Hepatocyte (in vitro differentiated cells): ENCODE results near the gene OR7D2. TPM values are rescaled to one million over a fixed set of nuclear protein-coding genes. Genes with fewer than 3 reads are reported as not detected.

Source experiments
- DNase-seq: peaks from one replicate; pipeline ENCODE4 v3.0.0-alpha.2; 2016; ENCODE audit warnings: low spot score
- H2AFZ ChIP-seq: fragments of 200-600 bp; sonication (generic); 2 replicates; pipeline ENCODE4 v1.6.0; 2016; ENCODE audit warnings: antibody characterized with exemption, mild to moderate bottlenecking
- H3K27ac ChIP-seq: fragments of 200-600 bp; sonication (generic); 2 replicates; pipeline ENCODE4 v1.5.1; 2016; ENCODE audit warnings: mild to moderate bottlenecking
- H3K27me3 ChIP-seq: fragments of 200-600 bp; sonication (generic); 2 replicates; pipeline ENCODE4 v1.6.1; 2016
- H3K36me3 ChIP-seq: fragments of 200-600 bp; sonication (generic); replicated peaks from 2 replicates; pipeline ENCODE4 v1.5.1; 2016; ENCODE audit warnings: low read depth; ENCODE audit not compliant: insufficient read depth
- H3K4me1 ChIP-seq: fragments of 200-600 bp; sonication (generic); 2 replicates; pipeline ENCODE4 v1.5.1; 2016; ENCODE audit warnings: mild to moderate bottlenecking, moderate library complexity; ENCODE audit not compliant: insufficient read depth
- H3K4me2 ChIP-seq: fragments of 200-600 bp; sonication (generic); 2 replicates; pipeline ENCODE4 v1.6.0; 2016
- H3K4me3 ChIP-seq: fragments of 200-600 bp; sonication (generic); 2 replicates; pipeline ENCODE4 v1.5.1; 2016; ENCODE audit warnings: mild to moderate bottlenecking
- H3K79me2 ChIP-seq: fragments of 200-600 bp; sonication (generic); 2 replicates; pipeline ENCODE4 v1.6.0; 2017; ENCODE audit warnings: mild to moderate bottlenecking
- H3K9me2 ChIP-seq: fragments of 200-600 bp; sonication (generic); replicated peaks from 2 replicates; pipeline ENCODE4 v1.6.0; 2017; ENCODE audit warnings: mild to moderate bottlenecking; ENCODE audit not compliant: insufficient read depth
- H3K9me3 ChIP-seq: fragments of 200-600 bp; sonication (generic); 2 replicates; pipeline ENCODE4 v1.5.1; 2016; ENCODE audit warnings: low read depth, mild to moderate bottlenecking
- H4K20me1 ChIP-seq: fragments of 200-600 bp; sonication (generic); 2 replicates; pipeline ENCODE4 v1.6.0; 2016; ENCODE audit warnings: mild to moderate bottlenecking; ENCODE audit not compliant: insufficient read depth, poor library complexity, severe bottlenecking
- EZH2 ChIP-seq: fragments of 200-600 bp; sonication (generic); IDR thresholded peaks from 2 replicates; pipeline ENCODE4 v1.6.1; 2016; ENCODE audit warnings: antibody characterized with exemption, mild to moderate bottlenecking, borderline replicate concordance
- EZH2phosphoT487 ChIP-seq: fragments of 200-600 bp; sonication (generic); IDR thresholded peaks from one replicate; pipeline ENCODE4 v1.6.1; 2018; ENCODE audit warnings: antibody characterized with exemption, mild to moderate bottlenecking, low read depth, moderate library complexity; ENCODE audit not compliant: unreplicated experiment, severe bottlenecking
- WGBS: methylation state at CpG from one replicate; pipeline ENCODE4 v1.1.6; 2016; ENCODE audit warnings: low lambda C conversion rate; ENCODE audit errors: missing lambda C conversion rate; 5-methylcytosine and 5-hydroxymethylcytosine counted together
- polyA plus RNA-seq: library from polyadenylated mRNA; unstranded; fragments of >200 nt; fragmentation: Nextera tagmentation; extraction: Ambion mirVana; gene quantifications from 2 replicates; pipeline ENCODE4 v1.2.1, GENCODE V29; 2016
- total RNA-seq: library from RNA; depleted of rRNA; stranded (reverse); fragments of >200 nt; gene quantifications from 2 replicates; pipeline ENCODE4 v1.2.3, GENCODE V29; 2014
- TF ChIP-seq, protein P1 (sequence below): fragments of 200-600 bp; sonication (generic); IDR thresholded peaks from 2 replicates; pipeline ENCODE4 v1.5.1; 2016; ENCODE audit warnings: antibody characterized with exemption, mild to moderate bottlenecking; ENCODE audit not compliant: poor library complexity

OR7D2 gene
- total and polyA plus RNA-seq, 2 experiments from 2014 or later: 0.34 to 0.57 TPM

- Histone ChIP-seq H3K79me2 (no peaks in the 10 kb centered on the region), H3K36me3 (no peaks in the 10 kb centered on the region), H2AFZ (no peak overlapping the region), H3K9me3 (no peaks in the 10 kb centered on the region), H3K4me1 (no peaks in the 10 kb centered on the region), H3K4me3 (no peak overlapping the region), H3K27me3 (no peaks in the 10 kb centered on the region), H3K9me2 (no peaks in the 10 kb centered on the region), H3K4me2 (no peak overlapping the region), H4K20me1 (no peaks in the 10 kb centered on the region), H3K27ac (no peak overlapping the region)
- no peak for DNase-seq
- WGBS: 93% methylated on average over 6 of the region's 6 CpGs
- TF ChIP-seq EZH2: no peak
- no peak for TF ChIP-seq EZH2phosphoT487
- TF ChIP-seq, protein P1, sequence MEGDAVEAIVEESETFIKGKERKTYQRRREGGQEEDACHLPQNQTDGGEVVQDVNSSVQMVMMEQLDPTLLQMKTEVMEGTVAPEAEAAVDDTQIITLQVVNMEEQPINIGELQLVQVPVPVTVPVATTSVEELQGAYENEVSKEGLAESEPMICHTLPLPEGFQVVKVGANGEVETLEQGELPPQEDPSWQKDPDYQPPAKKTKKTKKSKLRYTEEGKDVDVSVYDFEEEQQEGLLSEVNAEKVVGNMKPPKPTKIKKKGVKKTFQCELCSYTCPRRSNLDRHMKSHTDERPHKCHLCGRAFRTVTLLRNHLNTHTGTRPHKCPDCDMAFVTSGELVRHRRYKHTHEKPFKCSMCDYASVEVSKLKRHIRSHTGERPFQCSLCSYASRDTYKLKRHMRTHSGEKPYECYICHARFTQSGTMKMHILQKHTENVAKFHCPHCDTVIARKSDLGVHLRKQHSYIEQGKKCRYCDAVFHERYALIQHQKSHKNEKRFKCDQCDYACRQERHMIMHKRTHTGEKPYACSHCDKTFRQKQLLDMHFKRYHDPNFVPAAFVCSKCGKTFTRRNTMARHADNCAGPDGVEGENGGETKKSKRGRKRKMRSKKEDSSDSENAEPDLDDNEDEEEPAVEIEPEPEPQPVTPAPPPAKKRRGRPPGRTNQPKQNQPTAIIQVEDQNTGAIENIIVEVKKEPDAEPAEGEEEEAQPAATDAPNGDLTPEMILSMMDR: no peak
Measured at GRCh38 chr19:9171393-9171991, 7.3 kb upstream of the OR7D2 start.

DNA sequence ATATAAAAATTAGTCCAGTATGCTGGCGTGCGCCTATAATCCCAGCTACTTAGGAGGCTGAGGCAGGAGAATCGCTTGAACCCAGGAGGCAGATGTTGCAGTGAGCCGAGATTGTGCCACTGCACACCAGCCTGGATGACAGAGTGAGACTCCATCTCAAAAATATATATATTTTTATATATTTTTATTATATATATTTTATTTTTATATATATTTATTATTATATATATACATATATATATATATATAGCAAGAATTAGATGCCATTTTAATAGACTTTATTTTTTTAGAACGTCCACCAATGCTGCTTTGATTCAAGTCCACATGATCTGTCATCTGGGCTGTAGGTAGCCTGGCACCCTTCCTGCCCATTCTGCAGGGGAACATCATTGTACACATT is 3.5 kb upstream of the OR7D2 start:
- H3K9me3 ChIP-seq: no peaks in the 10 kb centered on the region
- H3K4me2 ChIP-seq: no peak overlapping the region
- no peaks in the 10 kb centered on the region for H3K4me1 ChIP-seq
- H3K79me2 ChIP-seq: no peaks in the 10 kb centered on the region
- no peaks in the 10 kb centered on the region for H3K36me3 ChIP-seq
- no peak overlapping the region for H3K4me3 ChIP-seq
- H2AFZ ChIP-seq: no peak overlapping the region
- no peak for DNase-seq
- WGBS: 92% methylated on average over 5 of the region's 5 CpGs
- H3K9me2 ChIP-seq: no peaks in the 10 kb centered on the region
- no peak overlapping the region for H3K27ac ChIP-seq
- H4K20me1 ChIP-seq: no peaks in the 10 kb centered on the region
- H3K27me3 ChIP-seq: no peaks in the 10 kb centered on the region
- no peak for TF ChIP-seq EZH2
- TF ChIP-seq EZH2phosphoT487: no peak
- TF ChIP-seq, protein P1: no peak

DNA sequence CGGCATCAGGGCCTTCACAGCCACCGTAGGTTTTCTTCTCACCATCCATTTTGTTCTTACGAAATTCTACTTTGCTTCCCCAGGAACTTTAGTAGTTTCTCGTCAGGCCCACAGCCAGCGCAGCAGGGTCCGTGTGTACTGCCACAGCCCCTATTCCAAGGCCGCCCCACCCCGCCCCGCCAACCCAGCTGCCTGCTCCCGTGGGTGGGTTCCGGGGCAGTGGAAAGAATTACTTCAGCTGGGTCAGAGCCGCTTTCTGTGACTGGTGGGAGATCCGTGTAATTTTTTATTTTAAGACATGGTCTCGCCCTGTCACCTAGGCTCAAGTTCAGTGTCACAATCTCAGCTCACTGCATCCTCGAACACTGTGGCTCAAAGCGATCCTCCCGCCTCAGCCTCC is 4.2 kb downstream of the OR7D2 start:
- H3K9me2 ChIP-seq: no peaks in the 10 kb centered on the region
- no peak for TF ChIP-seq EZH2phosphoT487
- no peaks in the 10 kb centered on the region for H4K20me1 ChIP-seq
- H3K79me2 ChIP-seq: no peaks in the 10 kb centered on the region
- H3K9me3 ChIP-seq: no peaks in the 10 kb centered on the region
- H3K36me3 ChIP-seq: no peaks in the 10 kb centered on the region
- no peak overlapping the region for H3K4me3 ChIP-seq
- whole genome bisulfite sequencing: 93% methylated on average over 17 of the region's 17 CpGs
- H3K4me1 ChIP-seq: no peaks in the 10 kb centered on the region
- H3K4me2 ChIP-seq: no peak overlapping the region
- no peak overlapping the region for H2AFZ ChIP-seq
- DNase-seq: no peak
- no peak overlapping the region for H3K27ac ChIP-seq
- H3K27me3 ChIP-seq: no peaks in the 10 kb centered on the region

DNA sequence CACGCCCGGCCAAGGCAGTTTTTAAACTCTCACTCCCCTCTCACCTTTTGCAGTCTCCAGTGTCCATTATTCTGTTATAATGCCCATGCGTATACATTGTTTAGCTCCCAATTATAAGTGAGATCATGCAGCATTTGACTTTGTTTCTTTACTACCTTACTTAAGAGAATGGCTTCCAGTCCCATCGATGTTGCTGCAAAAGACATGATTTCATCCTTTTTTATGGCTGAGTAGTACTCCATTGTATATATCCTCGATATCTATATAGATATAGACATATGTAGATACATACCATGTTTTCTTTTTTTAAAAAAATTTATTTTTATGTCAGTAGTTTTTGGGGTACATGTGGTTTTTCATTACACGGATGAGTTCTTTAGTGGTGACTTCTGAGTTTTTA is 8.4 kb downstream of the OR7D2 start:
- Histone ChIP-seq H3K4me1 (no peaks in the 10 kb centered on the region), H2AFZ (no peak overlapping the region), H3K4me3 (no peak overlapping the region), H3K4me2 (no peak overlapping the region), H3K27ac (no peak overlapping the region), H4K20me1 (no peaks in the 10 kb centered on the region), H3K9me2 (no peaks in the 10 kb centered on the region), H3K9me3 (no peaks in the 10 kb centered on the region), H3K27me3 (no peaks in the 10 kb centered on the region), H3K79me2 (no peaks in the 10 kb centered on the region), H3K36me3 (no peaks in the 10 kb centered on the region)
- TF ChIP-seq EZH2: no peak
- TF ChIP-seq, protein P1: no peak
- no peak for TF ChIP-seq EZH2phosphoT487
- DNase-seq: no peak
- WGBS: 81% methylated on average over 6 of the region's 6 CpGs
